ENCODE results near the gene SIK3.
"Not testable (repeated sequence)": the region's sequence is repeated elsewhere in the genome, so short reads cannot be mapped to it uniquely, and the experiment has no call there.

SIK3 gene

GRCh38 chr11:116825854-116826750 lies 272.1 kb downstream of the SIK3 start:
- ATAC-seq (no peak), DNase-seq (no peak)

GRCh38 chr11:116825434-116825833 lies 272.8 kb downstream of the SIK3 start:
- no peak for DNase-seq
- no peak for ATAC-seq

- DNase-seq (no peak), ATAC-seq (no peak)
These were observed 275.0 kb downstream of the SIK3 start, which contains the start of gene APOA4 for GRCh38 chr11:116823031-116823843. Gene APOA4 (minus strand): TSS chr11:116823304. CDS start chr11:116823191, 113 bp downstream.

- ATAC-seq (no peak), DNase-seq (no peak)
These were observed 275.7 kb downstream of the SIK3 start for GRCh38 chr11:116822575-116822974.

- ATAC-seq (no peak), DNase-seq (no peak)
These were observed 276.9 kb downstream of the SIK3 start for GRCh38 chr11:116821050-116821918.

- DNase-seq (no peak), ATAC-seq (no peak)
These were observed 279.2 kb downstream of the SIK3 start for GRCh38 chr11:116819049-116819448.

GRCh38 chr11:116814502-116814901 lies 283.7 kb downstream of the SIK3 start:
- DNase-seq (no peak), ATAC-seq (no peak)

- ATAC-seq (no peak), DNase-seq (no peak)
These were observed 284.3 kb downstream of the SIK3 start for GRCh38 chr11:116813781-116814471.

- ATAC-seq (no peak), DNase-seq (no peak)
These were observed 285.1 kb downstream of the SIK3 start for GRCh38 chr11:116813170-116813569.

- ATAC-seq (no peak), DNase-seq (no peak)
These were observed 286.1 kb downstream of the SIK3 start for GRCh38 chr11:116812109-116812508.

GRCh38 chr11:116811194-116811593 lies 287.0 kb downstream of the SIK3 start:
- no peak for ATAC-seq

GRCh38 chr11:116808262-116809175 lies 289.7 kb downstream of the SIK3 start:
- no peak for ATAC-seq
- DNase-seq: no peak

More at GRCh38 chr11:116811194-116811593, 287.0 kb downstream of the SIK3 start:
- no peak for DNase-seq

- DNase-seq: no peak
- ATAC-seq: no peak
These were observed 290.5 kb downstream of the SIK3 start for GRCh38 chr11:116807601-116808261.

GRCh38 chr11:116804001-116804400 lies 294.2 kb downstream of the SIK3 start:
- no peak for DNase-seq
- ATAC-seq: no peak

GRCh38 chr11:116801662-116802061 lies 296.6 kb downstream of the SIK3 start:
- not testable (repeated sequence) for ATAC-seq, DNase-seq

GRCh38 chr11:116800610-116801009 lies 297.6 kb downstream of the SIK3 start:
- DNase-seq (no peak), ATAC-seq (no peak)

GRCh38 chr11:116798368-116798767 lies 299.9 kb downstream of the SIK3 start:
- ATAC-seq (no peak), DNase-seq (no peak)

- DNase-seq (no peak), ATAC-seq (no peak)
These were observed 300.4 kb downstream of the SIK3 start for GRCh38 chr11:116797816-116798215.

- ATAC-seq (no peak), DNase-seq (no peak)
These were observed 301.7 kb downstream of the SIK3 start for GRCh38 chr11:116796548-116796947.

- ATAC-seq: no peak
- no peak for DNase-seq
These were observed 303.4 kb downstream of the SIK3 start for GRCh38 chr11:116794851-116795250.

All from stimulated activated naive CD8-positive, alpha-beta T cell treated with anti-CD3 and anti-CD28 coated beads, Interleukin-15, Interleukin-2, amounts not matched to agents 100 U/mL and 50 U/mL, for 24 hours (primary cell).